Panc1 (cell line): Measurements from ENCODE around the gene LOX. TPM values are rescaled to one million over a fixed set of nuclear protein-coding genes. Genes with fewer than 3 reads are reported as not detected.

Experiments used
- ATAC-seq: fragments of 200-7000 bp; cut with Tn5 transposase; 2 replicates; pipeline ENCODE4 v1.9.1; 2020; ENCODE audit warnings: mild to moderate bottlenecking, moderate library complexity
- BruUV-seq: library from RNA; stranded (reverse); fragments of 400-500 nt; replicated peaks from 2 replicates; lab custom pipeline; 2021; lab: Mats Ljungman, UMichigan
- CTCF ChIA-PET: fragments of 300-600 bp; sonication (Branson Sonifier 250); formaldehyde crosslinking; loops from one replicate; lab custom pipeline; 2022; ENCODE audit warnings: antibody characterized with exemption; lab: Charles Lee
- POLR2A ChIA-PET: fragments of 300-600 bp; sonication (Branson Sonifier 250); formaldehyde crosslinking; loops from one replicate; lab custom pipeline; 2022; ENCODE audit warnings: antibody characterized with exemption; lab: Charles Lee
- DNase-seq: peaks from one replicate; pipeline ENCODE4 v3.0.0-alpha.2; 2010; ENCODE audit warnings: low read depth, low spot score
- H3K27ac ChIP-seq: 2 replicates; pipeline ENCODE4 v1.5.1; 2011; ENCODE audit warnings: mild to moderate bottlenecking, low read length, inconsistent platforms
- H3K27me3 ChIP-seq: fragments of 200-500 bp; sonication (Bioruptor generic); 2 replicates; pipeline ENCODE4 v1.6.0; 2014; ENCODE audit warnings: low read length, inconsistent platforms; ENCODE audit not compliant: control insufficient read depth, insufficient read depth
- H3K36me3 ChIP-seq: fragments of 200-500 bp; sonication (Bioruptor generic); 2 replicates; pipeline ENCODE4 v1.5.1; 2014; ENCODE audit warnings: inconsistent platforms, mild to moderate bottlenecking, low read length, moderate library complexity; ENCODE audit not compliant: control insufficient read depth, insufficient read depth
- H3K4me1 ChIP-seq: 2 replicates; pipeline ENCODE4 v1.5.1; 2011; ENCODE audit warnings: inconsistent platforms, mild to moderate bottlenecking, low read length, moderate library complexity; ENCODE audit not compliant: control insufficient read depth, insufficient read depth
- H3K4me3 ChIP-seq, 2 experiments: 2 replicates each; pipeline ENCODE4 v1.5.1; 2011 to 2012; ENCODE audit warnings: low read depth in 2 of 2, low read length in 2 of 2, mild to moderate bottlenecking in 2 of 2, inconsistent platforms in 1 of 2, moderate library complexity in 1 of 2
- H3K9me3 ChIP-seq: fragments of 200-500 bp; sonication (Bioruptor generic); 2 replicates; pipeline ENCODE4 v1.5.1; 2014; ENCODE audit warnings: low read depth, mild to moderate bottlenecking, inconsistent platforms, low read length, moderate library complexity; ENCODE audit not compliant: control insufficient read depth, insufficient read depth
- POLR2AphosphoS5 ChIP-seq: IDR thresholded peaks from 2 replicates; pipeline ENCODE4 v1.6.1; 2012; ENCODE audit warnings: mild to moderate bottlenecking, low read depth, low read length, moderate library complexity
- SIN3A ChIP-seq: IDR thresholded peaks from 2 replicates; pipeline ENCODE4 v1.6.1; 2012; ENCODE audit warnings: low read depth, mild to moderate bottlenecking, low read length, moderate library complexity, borderline replicate concordance; ENCODE audit not compliant: insufficient read depth
- TCF7L2 ChIP-seq: IDR thresholded peaks from 2 replicates; pipeline ENCODE4 v1.6.1; 2011; ENCODE audit warnings: mild to moderate bottlenecking, low read depth, low read length, inconsistent platforms
- in situ Hi-C: cut with HindIII; loops from 2 replicates; pipeline ENCODE4 v1.10.0; 2016; ENCODE audit warnings: low sequenced_read_pairs, low pct_unique_long_range_greater_than_20kb
- intact Hi-C: fragments of 100-400 bp; cut with micrococcal nuclease; formaldehyde crosslinking; loops from one replicate; pipeline ENCODE4 v1.10.0; 2022; ENCODE audit not compliant: unreplicated experiment
- total RNA-seq: library from RNA; stranded (reverse); gene quantifications from one replicate; pipeline ENCODE4 v1.2.1, GENCODE V29; 2021; ENCODE audit not compliant: unreplicated experiment
- TF ChIP-seq, protein P1 (sequence below): fragments of 450-650 bp; IDR thresholded peaks from 2 replicates; pipeline ENCODE4 v1.5.1; 2017; ENCODE audit warnings: mild to moderate bottlenecking
- TF ChIP-seq, protein P2 (sequence below), 2 experiments: IDR thresholded peaks; 2 replicates each; pipeline ENCODE4 v1.6.1; 2011 to 2012; ENCODE audit warnings: low read depth in 2 of 2, control low read depth in 1 of 2, low read length in 1 of 2, mild to moderate bottlenecking in 1 of 2, moderate library complexity in 1 of 2; ENCODE audit not compliant: insufficient read depth in 1 of 2

LOX gene
- total RNA-seq, 1 experiment from 2014 or later: 0.62 TPM

DNA sequence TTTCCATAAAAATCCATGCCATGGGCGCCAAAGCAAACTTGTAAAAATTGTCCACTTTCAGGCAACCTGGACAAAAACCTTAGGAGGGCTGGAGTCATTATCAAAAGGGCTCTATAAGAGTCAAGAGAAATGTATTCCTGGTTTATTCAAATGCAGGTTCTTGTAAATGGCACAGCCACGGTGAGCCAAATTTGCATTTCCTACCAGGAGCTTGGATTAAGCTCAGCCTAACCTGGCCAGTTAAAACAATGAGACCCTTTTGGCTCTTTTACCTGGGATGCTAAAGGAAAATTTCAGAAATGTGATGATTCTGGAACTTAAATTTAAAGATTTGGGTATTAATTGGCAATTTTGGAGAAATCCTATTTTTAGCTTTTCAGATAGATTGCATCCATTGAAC, 42.4 kb upstream of the LOX start:
- no TSS peak for BruUV-seq
- H3K9me3 ChIP-seq: no peaks in the 10 kb centered on the region
- intact Hi-C loops (no loop called here), in situ Hi-C loops (no loop called here)
- no peak overlapping the region for H3K27ac ChIP-seq
- no peak for DNase-seq
- H3K4me1 ChIP-seq: no peaks in the 10 kb centered on the region
- H3K36me3 ChIP-seq: no peaks in the 10 kb centered on the region
- ChIA-PET POLR2A (no interaction called here), CTCF (no interaction called here)
- no peak overlapping the region for H3K4me3 ChIP-seq
- no peaks in the 10 kb centered on the region for H3K27me3 ChIP-seq
- ATAC-seq: no peak
- TF ChIP-seq, protein P1, sequence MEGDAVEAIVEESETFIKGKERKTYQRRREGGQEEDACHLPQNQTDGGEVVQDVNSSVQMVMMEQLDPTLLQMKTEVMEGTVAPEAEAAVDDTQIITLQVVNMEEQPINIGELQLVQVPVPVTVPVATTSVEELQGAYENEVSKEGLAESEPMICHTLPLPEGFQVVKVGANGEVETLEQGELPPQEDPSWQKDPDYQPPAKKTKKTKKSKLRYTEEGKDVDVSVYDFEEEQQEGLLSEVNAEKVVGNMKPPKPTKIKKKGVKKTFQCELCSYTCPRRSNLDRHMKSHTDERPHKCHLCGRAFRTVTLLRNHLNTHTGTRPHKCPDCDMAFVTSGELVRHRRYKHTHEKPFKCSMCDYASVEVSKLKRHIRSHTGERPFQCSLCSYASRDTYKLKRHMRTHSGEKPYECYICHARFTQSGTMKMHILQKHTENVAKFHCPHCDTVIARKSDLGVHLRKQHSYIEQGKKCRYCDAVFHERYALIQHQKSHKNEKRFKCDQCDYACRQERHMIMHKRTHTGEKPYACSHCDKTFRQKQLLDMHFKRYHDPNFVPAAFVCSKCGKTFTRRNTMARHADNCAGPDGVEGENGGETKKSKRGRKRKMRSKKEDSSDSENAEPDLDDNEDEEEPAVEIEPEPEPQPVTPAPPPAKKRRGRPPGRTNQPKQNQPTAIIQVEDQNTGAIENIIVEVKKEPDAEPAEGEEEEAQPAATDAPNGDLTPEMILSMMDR: no peak
- TF ChIP-seq, protein P2, sequence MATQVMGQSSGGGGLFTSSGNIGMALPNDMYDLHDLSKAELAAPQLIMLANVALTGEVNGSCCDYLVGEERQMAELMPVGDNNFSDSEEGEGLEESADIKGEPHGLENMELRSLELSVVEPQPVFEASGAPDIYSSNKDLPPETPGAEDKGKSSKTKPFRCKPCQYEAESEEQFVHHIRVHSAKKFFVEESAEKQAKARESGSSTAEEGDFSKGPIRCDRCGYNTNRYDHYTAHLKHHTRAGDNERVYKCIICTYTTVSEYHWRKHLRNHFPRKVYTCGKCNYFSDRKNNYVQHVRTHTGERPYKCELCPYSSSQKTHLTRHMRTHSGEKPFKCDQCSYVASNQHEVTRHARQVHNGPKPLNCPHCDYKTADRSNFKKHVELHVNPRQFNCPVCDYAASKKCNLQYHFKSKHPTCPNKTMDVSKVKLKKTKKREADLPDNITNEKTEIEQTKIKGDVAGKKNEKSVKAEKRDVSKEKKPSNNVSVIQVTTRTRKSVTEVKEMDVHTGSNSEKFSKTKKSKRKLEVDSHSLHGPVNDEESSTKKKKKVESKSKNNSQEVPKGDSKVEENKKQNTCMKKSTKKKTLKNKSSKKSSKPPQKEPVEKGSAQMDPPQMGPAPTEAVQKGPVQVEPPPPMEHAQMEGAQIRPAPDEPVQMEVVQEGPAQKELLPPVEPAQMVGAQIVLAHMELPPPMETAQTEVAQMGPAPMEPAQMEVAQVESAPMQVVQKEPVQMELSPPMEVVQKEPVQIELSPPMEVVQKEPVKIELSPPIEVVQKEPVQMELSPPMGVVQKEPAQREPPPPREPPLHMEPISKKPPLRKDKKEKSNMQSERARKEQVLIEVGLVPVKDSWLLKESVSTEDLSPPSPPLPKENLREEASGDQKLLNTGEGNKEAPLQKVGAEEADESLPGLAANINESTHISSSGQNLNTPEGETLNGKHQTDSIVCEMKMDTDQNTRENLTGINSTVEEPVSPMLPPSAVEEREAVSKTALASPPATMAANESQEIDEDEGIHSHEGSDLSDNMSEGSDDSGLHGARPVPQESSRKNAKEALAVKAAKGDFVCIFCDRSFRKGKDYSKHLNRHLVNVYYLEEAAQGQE (IDR thresholded peaks at IDR 0.05; ENCODE audit: insufficient read depth in 1 of 2, low read depth in 2 of 2, low read length in 1 of 2): no peak
- no peak for TF ChIP-seq TCF7L2
- no peak for TF ChIP-seq POLR2AphosphoS5
- no peak for TF ChIP-seq SIN3A

DNA sequence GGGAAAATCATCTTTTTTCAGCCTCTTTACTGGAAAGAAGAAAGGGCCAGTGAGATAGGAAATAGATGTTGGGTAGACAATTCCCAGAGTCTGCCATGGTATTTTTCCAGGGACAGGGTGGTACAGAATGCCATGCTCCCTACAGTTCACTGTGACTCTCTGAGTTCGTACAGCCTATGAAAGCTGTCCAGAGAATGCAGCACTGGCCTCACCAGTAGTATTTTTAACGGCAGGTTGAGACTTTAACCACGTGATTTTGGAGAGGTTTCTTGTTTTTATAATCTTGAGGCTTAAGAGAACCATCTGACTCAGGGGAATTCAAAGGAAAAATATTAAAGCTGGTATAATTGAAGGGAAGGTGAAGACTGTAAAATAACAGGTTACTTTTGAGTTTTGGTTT, 41.1 kb upstream of the LOX start:
- no TSS peak for BruUV-seq
- intact Hi-C loops: no loop called here
- in situ Hi-C loops: no loop called here
- no peak overlapping the region for H3K4me3 ChIP-seq
- ChIA-PET CTCF (no interaction called here), POLR2A (no interaction called here)
- H3K27ac ChIP-seq: no peak overlapping the region
- no peak for TF ChIP-seq POLR2AphosphoS5
- TF ChIP-seq, protein P1: no peak
- no peaks in the 10 kb centered on the region; the same call in 1 of the 2 replicates for H3K27me3 ChIP-seq
- no peaks in the 10 kb centered on the region for H3K4me1 ChIP-seq
- H3K9me3 ChIP-seq: no peaks in the 10 kb centered on the region
- H3K36me3 ChIP-seq: no peaks in the 10 kb centered on the region
- ATAC-seq (no peak), DNase-seq (no peak)
